GM19240 (cell line): ENCODE measurements around the gene BEND3.
"Not testable (repeated sequence)": the region's sequence is repeated elsewhere in the genome, so short reads cannot be mapped to it uniquely, and the experiment has no call there.

Experiments used
- DNase-seq: peaks from one replicate; pipeline ENCODE4 v3.0.0; 2011; ENCODE audit warnings: low spot score; ENCODE audit not compliant: insufficient read length

BEND3 gene

DNA sequence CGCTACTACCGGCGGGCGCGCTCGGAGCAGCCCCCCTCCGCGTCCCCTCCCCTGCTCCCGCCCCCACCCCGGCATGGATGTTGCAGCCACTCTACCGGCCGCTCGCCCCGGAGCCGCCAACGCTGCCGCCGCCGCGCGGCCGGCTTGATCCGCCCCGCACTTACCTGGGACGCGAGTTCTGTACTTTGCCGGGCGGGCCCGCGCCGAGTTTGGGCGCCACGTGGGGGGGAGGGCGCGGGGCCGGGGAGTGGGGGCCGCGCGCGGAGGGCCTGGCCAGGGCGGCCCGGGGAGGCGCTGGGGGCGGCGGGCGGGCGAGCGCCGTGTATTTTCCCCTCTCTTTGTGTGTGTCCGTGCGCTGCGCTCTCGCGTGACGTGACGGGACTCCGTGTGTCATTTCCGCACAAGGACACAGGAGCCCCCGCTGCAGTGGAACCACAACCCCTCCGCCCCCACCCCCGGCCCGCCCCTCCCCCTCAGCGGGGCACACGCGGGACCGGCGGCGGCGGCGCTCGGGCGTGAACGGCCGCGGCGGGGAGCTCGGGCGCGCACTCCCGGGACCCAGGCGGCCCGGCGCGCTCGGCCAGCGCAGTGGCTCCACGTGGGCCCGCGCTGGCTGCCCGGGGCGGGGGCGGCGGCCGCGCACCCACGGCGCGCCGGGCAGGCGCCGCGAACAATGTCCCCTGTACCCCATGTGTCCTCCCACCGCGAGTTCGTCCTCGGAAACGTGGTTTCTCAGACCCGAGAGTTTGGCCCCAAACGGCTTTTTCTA is at the start of gene BEND3:
Gene BEND3 (minus strand): TSS at position 590 of the 769 bp plus-strand sequence. CDS start 16,230 bp downstream, outside the sequence.
- peak; percentile 26 for DNase-seq

- not testable (repeated sequence) for DNase-seq
Observed at GRCh38 chr6:107164299-107164698, 49.0 kb upstream of the BEND3 start.

DNA sequence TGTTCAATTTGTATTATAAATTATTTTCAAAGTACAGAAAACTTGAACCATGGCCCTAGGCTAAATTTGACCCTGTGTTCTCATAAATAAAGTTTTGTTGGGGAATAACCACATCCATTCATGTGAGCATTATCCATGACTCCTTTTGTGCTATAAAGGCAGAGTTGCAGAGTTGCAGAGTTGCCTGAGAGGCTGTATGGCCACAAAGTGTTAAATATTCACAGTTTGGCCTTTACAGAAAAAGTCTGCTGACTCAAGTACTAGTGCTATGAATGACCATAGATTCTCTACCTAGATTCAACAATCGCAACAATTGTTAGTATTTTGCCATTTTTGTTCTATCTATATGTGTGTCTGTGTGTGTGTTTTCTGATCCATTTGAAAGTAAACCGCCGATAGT is 46.2 kb upstream of the BEND3 start:
- DNase-seq: no peak

DNA sequence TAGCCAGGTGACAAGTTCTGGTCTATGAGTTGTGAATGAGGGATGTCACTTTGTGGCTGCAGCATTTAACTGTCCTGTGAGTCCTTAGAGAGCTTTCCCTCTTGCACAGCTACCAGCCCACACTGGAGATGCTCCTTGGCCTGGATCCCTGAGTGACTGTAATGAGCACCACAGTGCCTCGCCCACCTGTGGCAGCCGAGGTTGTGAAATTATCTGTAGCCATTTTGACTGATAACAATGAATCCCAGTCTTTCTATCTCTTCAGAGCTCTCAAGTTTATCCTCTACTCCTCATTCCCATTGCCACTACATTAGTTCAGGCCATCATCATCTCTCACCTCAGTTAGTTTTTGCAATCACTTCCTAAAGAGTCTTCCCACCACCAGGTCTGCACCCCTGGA is 41.3 kb upstream of the BEND3 start:
- no peak for DNase-seq

GRCh38 chr6:107154801-107155160 is 39.5 kb upstream of the BEND3 start:
- DNase-seq: no peak

DNA sequence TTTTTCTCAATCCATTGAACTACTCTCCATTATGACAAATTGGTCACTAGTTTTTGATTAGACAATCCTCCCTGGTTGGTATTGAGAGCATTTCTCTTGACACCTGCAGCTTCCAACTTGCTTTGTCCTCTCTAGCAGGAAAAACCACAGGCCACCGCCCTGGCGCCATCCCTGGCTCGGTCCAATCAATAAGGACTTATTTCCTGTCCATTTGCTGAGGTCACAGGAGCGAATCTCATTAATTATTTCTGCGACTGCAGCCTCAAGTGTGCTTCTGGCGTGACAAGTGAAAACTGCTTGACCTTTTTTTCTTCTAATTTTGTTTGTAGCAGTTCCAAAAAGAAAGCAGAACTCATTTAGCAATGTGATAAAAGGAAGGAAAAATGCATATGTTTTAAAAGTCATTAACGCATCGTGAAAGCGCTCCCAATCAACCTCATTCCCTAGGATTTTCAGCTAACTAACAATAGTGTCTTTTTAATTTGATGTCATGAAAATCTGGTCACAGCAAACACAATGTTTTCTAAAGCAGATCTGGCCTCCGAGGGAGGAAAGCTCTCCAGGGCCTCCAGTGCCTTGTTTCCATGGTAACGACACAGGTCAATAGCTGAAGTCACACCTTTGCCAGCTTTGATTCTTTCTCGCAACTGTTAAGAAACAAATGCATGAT is 39.0 kb upstream of the BEND3 start:
- DNase-seq: no peak

- DNase-seq: no peak
Observed at GRCh38 chr6:107152638-107153430, 37.5 kb upstream of the BEND3 start.

GRCh38 chr6:107144666-107145065 is 29.4 kb upstream of the BEND3 start:
- no peak for DNase-seq

GRCh38 chr6:107144014-107144413 is 28.7 kb upstream of the BEND3 start:
- DNase-seq: no peak

DNA sequence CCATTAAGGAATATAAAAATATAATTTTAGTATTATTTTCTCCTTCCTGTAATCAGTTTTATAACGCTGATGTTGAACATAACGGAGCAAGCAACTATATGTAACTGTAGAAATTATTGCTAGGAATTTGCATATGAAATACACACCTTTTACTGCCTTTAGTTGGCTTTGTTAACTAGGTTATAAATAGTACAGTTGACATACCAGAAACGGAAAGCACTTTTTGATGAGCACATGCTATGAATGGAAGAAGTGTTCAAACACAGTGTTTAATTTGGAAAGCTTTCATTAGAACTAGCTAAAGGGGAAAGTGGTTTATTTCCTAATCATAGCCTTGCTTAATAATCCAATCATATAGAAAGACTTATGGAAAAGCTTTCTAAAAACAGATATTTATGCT is 25.3 kb upstream of the BEND3 start:
- no peak for DNase-seq

- DNase-seq: not testable (repeated sequence)
Observed at GRCh38 chr6:107136324-107136723, 21.0 kb upstream of the BEND3 start.

- not testable (repeated sequence) for DNase-seq
Observed at GRCh38 chr6:107135048-107135680, 19.8 kb upstream of the BEND3 start.

DNA sequence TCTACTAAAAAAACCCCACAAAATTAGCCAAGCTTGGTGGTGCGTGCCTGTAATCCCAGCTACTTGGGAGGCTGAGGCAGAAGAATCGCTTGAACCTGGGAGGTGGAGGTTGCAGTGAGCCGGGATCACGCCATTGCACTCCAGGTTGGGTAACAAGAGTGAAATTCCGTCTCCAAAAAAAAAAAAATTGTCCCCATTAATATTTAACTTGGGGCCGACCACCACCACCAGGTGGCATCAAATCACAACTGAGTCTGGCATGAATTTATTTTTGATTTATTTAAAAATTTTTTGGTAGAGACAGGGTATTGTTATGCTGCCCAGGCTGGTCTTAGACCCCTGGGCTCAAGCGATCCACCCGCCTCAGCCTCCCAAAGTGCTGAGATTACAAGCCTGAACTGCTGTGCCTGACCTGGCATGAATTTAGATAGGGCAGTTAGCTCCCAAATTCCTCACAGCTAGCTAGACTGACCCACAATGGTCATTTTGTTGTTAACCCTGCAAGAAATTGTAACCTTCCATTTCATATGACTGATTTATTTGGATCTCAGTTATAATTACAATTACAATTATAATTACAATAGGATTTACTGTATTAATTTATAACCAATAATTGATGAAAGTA is 17.1 kb upstream of the BEND3 start:
- no peak for DNase-seq

GRCh38 chr6:107129370-107129925 is 14.1 kb upstream of the BEND3 start:
- DNase-seq: no peak

DNA sequence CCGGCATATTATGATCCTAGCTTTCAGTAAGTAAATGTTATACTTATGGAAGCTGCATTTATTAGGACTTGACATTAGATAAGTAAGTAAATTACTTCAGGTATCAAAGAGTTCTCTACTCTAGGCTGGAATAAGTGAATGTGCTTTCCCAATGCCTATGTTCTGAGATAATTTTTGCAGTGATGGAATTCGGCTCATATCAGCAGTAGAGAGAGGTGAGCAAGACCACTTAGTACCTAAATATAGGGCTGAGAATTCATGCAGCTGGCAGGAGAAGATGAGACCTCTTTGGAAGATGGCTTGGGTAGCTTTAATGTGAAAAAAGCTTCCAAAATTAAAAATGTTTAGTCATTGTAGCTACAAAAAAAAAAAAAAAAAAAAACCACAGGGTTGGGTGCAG is 13.3 kb upstream of the BEND3 start:
- no peak for DNase-seq

DNA sequence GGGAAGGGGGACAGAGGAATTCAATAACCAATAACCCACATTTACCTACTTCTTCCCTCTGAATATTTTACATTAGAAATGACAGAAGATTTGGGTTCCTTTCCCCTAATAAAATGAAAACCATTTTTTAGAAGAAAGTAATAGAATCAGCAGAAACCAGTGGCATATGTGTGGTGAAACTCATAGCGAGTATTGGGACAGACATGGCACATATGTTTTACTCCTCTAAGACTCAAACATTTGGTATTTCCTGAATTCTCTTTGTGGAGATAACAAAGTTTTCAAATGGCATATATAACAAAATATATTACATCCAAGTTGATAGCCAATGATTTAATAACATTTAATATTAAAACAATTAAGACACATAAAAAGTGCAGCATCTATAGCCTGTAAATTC is 12.9 kb upstream of the BEND3 start:
- no peak for DNase-seq

- no peak for DNase-seq
Observed at GRCh38 chr6:107125771-107126170, 10.5 kb upstream of the BEND3 start.

GRCh38 chr6:107124934-107125348 is 9.6 kb upstream of the BEND3 start:
- no peak for DNase-seq

DNA sequence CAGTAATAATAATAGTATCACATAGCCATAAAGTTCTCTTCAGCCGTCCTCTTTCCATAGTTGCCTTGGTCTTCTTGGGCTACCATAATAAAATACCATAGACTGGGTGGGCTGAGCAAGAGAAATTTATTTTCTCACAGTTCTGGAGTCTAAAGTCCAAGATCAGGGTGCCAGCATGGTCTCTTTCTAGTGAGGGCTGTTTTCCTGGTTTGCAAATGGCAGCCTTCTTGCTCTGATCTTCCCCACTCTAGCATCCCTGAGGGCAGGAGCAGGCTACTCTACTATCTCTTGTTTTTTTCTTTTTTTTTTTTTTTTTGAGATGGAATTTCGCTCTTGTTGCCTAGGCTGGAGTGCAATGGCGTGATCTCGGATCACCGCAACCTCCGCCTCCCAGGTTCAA is 8.2 kb upstream of the BEND3 start:
- no peak for DNase-seq

DNA sequence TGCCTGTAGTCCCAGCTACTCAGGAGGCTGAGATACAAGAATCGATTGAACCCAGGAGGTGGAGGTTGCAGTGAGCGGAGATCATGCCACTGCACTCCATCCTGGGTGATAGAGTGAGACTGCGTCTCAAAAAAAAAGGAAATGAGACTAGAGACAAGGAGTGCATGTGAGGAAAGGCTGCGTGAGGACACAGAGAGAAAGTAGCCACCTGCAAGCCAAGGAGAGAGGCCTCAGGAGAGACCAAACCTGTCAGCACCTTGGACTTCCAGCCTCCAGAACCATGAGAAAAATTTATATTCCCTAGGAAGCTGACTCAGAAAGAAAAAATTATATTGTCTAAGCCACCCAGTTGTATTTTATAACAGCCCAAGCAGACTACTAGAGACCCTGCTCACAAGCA is 7.4 kb upstream of the BEND3 start:
- no peak for DNase-seq

GRCh38 chr6:107121964-107122495 is 6.7 kb upstream of the BEND3 start:
- no peak for DNase-seq
